H4 (cell line): Measurements from ENCODE around the gene CTSH. TPM values are rescaled to one million over a fixed set of nuclear protein-coding genes. Genes with fewer than 3 reads are reported as not detected.
A peak's percentile ranks its signal among the peaks of the same experiment; 100 is the strongest.

Experiments used
- DNase-seq: peaks from one replicate; pipeline ENCODE4 v3.0.0-alpha.2; 2015; ENCODE audit warnings: low spot score
- total RNA-seq: library from RNA; depleted of rRNA; stranded (reverse); fragments of >200 nt; shearing (Covaris generic); gene quantifications from 2 replicates; pipeline ENCODE4 v1.2.3, GENCODE V29; 2014

Gene CTSH
- total RNA-seq, 1 experiment from 2014 or later: 39.9 TPM

DNA sequence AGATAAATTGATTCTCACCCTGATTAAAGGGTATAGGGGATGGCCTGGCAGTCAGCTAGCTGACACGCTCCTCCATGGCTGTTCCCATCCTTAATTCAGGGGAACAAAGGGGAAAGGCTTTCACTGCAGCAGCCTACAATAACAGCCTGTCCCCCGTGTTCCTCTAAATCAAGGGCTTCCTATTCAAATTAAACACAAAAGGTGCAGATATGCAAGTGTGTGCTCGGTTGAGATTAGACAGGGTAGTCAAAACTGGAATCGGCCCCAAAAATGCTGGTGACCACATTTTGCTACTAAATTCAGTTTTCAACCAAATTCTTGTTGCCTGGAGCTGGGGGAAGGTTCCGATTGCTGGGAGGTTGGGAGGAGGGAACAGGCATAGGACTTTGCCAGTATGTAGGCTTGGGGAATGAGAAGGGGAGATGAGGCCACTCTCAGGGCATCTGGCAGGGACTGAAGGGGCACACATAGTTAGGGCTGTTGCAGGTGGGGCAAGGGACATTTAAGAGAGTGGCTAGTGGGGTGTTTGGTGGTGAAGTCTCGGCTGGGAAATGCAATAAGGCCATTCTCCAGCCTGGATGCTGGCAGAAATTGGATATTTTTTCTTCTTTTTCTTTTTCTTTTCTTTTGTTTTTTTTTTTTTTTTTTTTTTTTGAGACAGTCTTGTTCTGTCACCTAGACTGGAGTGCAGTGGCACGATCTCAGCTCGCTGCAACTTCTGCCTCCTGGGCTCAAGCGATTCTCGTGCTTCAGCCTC is 32.9 kb upstream of the CTSH start:
- no peak for DNase-seq

- DNase-seq: no peak
Measured at GRCh38 chr15:78977091-78977571, 32.3 kb upstream of the CTSH start.

DNA sequence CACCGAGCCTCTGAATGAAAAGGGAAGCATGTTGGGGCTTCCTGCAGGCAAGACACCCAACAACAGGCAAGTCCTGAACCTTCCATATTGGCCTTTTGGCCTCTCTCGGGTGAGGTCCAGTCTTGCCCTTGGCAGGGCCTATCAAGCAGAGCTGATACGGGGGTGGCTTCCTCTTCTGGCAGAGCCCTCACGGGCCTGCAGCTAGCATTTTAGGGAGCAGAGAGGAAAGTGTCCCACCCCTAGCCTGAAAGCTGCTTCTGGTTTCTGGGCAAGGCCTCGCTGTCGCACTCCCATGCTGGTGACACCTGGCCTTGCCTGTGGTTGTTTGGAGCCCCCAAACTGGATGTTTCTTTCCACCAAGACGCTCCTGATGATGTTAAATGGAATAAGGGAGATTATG is 31.8 kb upstream of the CTSH start:
- no peak for DNase-seq

GRCh38 chr15:78974272-78974918 is 29.5 kb upstream of the CTSH start:
- DNase-seq: no peak

DNA sequence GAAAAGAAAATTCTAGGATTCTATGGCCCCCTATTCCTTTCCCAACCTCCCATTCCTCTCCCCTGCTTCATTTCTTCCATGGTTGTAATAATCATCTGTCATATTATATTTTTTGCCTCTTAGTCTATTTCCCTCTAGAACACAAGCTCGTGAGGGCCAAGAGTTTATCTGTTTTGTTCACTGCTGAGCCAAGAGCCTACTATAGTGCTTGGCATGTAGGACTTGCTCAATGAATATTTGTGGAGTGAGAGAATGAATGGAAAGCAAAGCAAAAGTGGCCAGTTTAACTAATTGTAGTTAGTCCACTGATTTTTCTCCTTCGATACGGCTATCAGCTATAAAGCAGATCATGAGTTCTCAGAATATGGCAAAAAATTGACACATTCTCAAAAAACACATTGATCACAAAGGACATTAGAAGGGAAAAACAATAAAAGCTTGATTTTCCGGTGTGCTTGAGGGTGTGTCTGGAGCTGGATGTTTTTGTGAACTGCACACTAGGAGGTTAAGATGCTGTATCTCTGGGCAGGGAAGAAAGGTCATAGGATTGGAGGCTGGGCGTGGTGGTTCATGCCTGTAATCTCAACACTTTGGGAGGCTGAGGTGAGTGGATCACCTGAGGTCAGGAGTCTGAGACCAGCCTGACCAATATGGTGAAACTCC is 25.0 kb upstream of the CTSH start:
- no peak for DNase-seq

DNA sequence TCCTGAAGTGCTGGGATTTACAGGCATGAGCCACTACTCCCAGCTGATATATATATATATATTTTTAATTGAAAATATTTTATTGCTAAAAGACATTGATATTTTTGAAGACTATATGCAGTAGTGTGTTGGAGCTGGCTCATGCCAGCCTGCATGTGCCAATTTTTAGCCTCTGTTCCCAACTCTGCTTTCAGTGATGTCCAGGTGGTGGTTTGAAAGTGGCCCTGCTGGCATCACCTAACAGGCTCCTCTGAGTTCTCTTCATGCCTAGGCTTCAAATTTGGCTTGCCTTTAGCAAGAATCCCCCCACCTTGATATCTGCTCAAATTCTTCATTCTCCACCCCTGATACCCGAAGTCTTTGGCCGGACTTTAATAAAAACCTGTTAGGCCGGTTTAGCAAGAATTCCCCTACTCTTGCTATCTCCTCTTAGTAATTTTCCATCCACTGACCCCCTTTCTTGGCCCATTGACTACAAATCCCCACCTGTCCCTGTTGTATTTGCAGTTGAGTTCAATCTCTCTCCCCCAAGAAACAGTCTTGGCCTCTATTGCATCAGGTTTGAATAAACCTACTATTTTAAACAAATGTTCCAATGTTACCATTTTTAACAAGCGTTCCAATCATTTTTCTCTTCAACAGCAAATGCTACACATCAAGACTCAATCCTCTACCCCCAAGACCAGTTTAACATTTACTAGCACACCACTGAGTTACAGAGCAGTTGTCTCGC is 23.9 kb upstream of the CTSH start:
- DNase-seq: no peak

GRCh38 chr15:78968114-78968513 is 23.3 kb upstream of the CTSH start:
- DNase-seq: no peak

- DNase-seq: no peak
Measured at GRCh38 chr15:78960308-78960707, 15.5 kb upstream of the CTSH start.

DNA sequence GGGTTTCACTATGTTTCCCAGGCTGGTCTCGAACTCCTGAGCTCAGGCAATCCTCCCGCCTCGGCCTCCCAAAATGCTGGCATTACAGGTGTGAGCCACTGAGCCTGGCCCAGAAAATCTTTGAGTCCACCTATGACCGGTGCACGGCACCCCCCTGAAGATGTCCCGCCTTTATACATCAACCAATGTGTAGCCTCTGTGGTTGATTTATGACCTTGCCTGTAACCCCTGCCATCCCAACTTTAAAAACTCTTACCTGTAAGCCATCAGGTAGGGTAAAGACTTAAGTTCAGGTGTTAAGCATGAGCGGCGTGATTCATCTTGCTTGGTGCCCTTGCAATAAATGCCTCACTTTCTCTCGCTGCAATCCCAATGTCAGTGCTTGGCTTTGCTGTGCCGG is 14.5 kb upstream of the CTSH start:
- DNase-seq: no peak

DNA sequence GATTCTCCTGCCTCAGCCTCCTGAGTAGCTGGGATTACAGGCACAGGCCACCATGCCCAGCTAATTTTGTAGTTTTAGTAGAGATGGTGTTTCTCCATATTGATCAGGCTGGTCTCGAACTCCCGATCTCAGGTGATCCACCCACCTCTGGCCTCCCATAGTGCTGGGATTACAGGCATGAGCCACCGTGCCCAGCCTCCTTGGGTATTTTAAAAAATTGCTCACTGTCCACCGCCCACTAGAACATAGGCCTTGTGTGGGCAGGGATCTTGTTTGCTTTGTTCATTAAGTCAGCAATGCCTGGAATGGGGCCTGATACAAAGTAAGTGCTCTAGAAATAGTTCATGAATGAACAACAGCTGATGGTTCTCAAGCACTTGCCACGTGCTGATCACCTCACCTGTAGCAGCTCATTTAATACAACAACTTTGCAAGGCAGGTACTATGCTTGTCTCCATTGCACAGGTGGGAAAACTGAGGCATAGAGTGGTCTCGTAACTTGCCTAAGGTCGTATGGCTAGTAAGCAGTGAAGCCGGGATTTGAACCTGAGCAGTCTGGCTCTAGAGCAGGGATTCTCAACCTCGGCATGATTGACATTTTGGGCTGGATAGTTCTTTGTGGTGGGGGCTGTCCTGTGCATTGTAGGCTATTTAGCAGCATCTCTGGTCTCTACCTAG is 12.7 kb upstream of the CTSH start:
- no peak for DNase-seq

DNA sequence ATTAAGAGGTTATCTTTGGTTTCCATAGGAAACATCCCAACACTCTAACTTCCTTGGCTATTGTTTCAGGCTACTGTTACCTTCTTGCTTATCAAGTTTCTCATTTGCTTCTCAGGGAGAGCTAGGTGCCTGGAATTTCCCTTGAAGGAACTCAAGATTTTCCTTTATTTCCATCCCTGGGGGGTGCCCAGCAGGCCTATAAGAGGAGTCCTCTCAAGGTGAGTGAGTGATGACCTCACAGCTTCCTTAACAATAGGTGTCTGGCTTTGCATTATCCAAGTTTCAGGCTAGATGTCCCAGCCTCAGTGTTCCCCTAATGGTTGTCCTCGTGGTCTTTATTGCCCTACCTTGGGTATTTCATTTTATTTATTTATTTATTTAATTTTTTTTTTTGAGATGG is 12.1 kb upstream of the CTSH start:
- DNase-seq: no peak

DNA sequence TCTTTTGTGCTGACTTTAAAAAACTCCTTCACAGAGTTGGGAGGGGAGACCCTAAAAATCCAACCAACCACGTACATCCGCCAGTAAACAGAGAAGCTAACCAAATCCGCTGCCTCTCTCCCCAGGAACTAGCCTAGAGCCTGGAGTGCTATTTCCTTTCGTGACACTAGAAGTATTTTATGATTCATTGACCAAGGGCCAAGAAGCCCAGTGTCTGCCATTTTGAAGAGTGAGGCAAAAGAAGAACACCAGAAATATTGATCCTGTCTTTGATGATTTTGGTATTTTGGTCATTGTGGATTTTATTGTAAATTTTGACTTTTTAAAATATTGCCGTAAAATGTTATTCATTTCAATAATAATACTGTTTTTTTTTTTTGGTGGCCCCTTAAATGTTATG is 10.5 kb upstream of the CTSH start:
- DNase-seq: no peak

GRCh38 chr15:78951841-78952238 is 7.0 kb upstream of the CTSH start:
- peak; percentile 35 for DNase-seq

DNA sequence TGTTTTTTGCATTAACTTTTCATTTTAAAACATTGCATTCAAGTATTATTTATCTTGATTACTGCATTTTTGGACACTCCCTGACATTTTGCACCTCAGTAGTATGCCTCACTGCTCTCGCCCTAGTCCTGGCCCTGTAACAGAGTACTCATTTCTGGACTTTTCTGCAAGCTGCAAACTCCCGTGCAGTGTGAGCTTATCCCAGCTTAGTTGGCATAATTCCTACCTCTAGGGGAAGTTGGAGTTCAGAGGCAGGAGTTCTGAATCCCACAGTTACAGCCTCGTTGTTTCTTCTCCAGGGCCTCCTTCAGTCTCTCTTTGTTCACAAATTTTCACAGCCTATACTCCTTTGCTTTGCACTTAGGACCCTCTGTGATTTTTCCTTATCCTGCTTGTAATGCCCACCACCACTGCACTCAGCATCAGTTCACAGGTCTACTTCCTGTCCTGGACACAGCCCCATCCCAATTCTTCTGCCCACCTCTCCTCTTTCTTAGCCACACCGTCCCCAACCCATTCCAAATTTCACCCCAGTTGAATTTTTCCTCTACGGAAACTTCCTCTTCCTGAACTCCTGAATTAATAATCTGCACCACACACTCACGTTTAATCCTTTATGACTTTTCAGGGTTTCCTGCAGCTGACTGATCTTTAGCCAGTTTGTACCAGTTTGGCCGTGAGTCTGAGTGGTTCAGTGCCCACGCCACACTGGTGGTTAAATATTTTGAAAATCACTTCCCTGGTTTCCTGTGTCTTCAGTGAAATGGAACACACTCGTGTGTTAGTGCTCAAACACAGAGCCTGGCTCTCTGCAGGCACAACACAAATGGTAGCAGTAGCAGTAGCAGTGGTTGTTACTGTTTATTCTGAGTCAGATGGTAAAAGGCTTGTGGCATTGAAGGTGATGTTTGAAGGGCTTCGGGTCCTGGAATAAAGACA is 6.3 kb upstream of the CTSH start:
- peak; percentile 44 for DNase-seq

DNA sequence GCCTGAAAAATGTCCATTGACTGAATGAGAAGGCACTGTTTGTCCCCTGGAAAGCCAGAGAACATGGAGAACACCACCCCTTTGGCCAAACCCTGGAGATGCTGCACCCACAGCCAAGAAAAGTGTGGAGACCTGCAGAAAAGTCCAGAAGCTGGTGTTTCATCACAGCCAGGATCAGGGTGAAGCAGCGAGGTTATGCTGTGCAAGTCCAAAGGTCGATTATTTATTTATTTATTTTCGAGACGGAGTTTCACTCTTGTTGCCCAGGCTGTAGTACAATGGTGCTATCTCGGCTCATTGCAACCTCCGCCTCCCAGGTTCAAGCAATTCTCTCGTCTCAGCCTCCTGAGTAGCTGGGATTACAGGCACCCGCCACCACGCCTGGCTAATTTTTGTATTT is 5.5 kb upstream of the CTSH start:
- DNase-seq: no peak

- DNase-seq: no peak
Measured at GRCh38 chr15:78949461-78949860, 4.6 kb upstream of the CTSH start.

GRCh38 chr15:78947506-78947905 is 2.7 kb upstream of the CTSH start:
- DNase-seq: no peak

DNA sequence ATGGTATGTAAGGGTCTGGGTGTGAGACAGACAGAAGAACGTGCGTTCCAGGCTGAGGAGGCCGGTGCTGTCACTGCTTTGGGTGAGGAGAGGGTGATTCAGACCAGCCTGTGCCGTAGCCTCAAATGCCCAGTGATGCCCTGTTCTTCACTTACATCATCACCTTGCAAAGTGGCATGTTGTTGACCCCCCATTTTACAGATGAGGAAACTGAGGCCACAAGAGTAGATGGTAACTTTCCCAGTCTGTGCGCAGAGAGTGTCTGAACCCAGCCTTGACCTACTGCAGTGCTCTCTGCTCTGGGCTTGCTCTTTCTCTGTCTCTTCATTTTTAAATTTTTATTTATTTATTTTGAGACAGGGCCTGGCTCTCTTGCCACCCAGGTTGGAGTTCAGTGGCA is 1.6 kb upstream of the CTSH start:
- DNase-seq: no peak

DNA sequence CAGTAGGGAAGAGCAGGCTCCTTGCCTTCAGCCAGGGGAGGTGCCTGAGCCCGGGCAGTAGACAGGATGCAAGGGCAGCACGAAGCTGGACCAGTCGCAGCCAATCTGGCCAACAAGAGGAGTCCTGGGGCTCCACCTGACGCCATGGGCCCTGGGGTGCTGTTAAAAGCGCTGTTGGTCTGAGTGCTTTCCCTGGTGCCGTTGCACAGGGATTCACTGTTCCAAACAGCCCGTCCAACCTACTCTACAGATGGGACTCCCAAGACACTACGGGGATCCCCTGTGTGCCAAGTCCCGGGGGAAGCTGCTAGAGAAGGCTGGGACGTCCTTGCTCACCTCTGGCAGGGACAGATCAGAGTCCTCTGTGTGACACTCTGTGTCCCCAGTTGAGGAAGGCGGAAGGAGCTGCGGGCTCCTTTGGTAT is 632 bp downstream of the CTSH start:
- no peak for DNase-seq

GRCh38 chr15:78943692-78944091 is 1.2 kb downstream of the CTSH start:
- no peak for DNase-seq

DNA sequence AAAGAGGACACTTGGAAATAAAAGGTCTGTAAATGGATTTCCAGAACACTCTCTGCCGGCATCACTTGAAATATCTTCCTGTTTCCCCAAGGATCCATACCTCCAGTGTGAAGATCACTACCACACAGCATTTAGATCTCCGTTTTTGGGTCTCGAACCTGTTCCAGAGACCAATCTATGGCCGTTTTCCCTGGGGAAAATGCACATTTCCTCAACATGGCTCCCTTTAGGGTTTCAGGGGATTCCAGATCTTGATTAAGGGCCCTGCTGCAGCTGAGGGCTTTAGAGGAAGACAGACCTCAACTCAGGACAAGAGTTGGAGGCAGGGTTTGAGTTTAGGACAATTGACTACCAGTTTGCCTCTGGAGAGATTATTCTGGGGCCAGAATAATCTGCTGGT is 2.1 kb downstream of the CTSH start:
- no peak for DNase-seq
